SK-N-MC (cell line): ENCODE measurements around the gene LSM3.

Experiments used
- EZH2 ChIP-seq: fragments of 200-600 bp; sonication (generic); IDR thresholded peaks from one replicate; pipeline ENCODE4 v1.6.1; 2017; ENCODE audit warnings: antibody characterized with exemption
- POLR2AphosphoS5 ChIP-seq: IDR thresholded peaks from 2 replicates; pipeline ENCODE4 v1.6.1; 2012; ENCODE audit warnings: mild to moderate bottlenecking, low read depth, low read length, borderline replicate concordance

DNA sequence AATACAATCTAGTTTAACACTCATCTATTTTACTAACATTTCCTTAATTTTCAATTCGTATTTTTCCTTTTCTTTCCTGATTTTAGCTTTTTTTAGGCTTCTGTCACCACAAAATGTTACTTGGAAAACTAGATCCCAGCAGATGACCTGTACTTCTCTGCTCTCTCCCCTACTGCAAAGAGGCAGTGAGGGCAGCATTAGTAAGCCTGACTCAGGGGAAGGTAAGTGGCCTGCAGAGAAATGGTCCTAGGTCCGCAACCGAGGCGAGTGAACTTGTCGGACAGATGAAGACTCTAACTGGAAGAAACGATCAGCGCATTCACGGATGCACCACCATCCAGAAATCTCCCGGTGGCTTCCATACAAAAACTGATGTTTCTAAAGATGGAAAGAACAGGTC lies 33.4 kb upstream of the LSM3 start:
- TF ChIP-seq EZH2, result no peak
- no peak for TF ChIP-seq POLR2AphosphoS5
